Midbrain (tissue), 1 donor: Measurements from ENCODE around the gene ACP7.

Experiments
- DNase-seq: peaks from one replicate; lab custom pipeline; 2025; lab: John Stamatoyannopoulos, UW

Gene ACP7

GRCh38 chr19:39148939-39149529 lies 64.9 kb downstream of the ACP7 start:
- no peak for DNase-seq

DNA sequence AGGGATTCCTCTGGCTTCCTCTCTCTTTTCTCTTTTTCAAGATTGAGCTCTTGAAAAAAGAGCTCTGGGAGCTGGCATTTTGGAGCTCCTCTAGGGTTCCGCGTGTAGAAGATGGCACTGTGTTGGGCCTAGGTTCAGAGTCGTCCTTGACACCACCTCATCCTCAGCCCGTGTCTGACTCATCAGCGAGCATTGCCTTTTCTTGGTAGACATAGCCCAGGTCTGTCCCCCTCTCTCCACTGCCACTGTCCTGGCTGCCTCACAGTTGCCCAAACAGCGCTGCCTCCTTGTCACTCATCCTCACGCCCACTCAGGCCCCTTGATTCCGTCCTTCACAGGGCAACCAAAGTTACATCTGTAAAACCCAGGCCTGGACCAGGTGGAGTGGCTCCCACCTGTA lies 66.1 kb downstream of the ACP7 start:
- no peak for DNase-seq

DNA sequence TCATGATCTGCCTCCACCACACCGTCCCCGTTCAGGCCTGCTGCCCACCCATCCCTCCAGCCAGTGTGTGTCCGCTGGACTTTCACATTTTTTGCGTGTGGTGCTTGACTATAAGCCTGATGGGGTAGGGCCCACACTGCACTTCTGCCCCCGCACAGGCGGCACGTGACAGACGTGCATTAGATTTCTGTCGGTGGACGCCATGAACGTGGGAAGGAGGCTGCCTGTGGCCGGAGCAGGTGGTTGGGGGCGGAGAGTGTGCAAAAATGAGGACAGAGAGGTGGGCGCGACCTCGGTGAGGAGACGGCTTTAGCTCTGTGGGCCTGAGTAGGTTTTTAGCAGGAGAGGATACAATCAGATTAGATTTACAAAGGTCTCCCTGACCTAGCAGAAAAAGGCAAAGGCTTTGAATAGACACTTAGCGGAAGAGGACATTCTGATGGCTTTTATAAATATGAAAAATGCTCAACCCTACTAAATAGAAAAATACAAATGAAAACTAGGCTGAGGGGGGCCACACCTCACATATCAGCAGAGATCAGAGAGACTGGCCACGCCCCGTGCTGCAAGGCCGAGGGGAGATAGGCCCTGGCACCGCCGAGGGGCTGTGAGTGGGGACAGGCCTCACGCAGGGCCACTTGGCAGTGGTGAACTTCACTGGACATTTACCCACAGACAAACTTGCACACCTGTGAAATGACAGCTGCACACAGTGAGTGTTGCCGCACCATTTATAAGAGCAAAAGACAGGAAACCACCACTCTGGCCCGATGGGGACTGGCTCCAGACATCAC lies 66.8 kb downstream of the ACP7 start:
- DNase-seq, result no peak

DNA sequence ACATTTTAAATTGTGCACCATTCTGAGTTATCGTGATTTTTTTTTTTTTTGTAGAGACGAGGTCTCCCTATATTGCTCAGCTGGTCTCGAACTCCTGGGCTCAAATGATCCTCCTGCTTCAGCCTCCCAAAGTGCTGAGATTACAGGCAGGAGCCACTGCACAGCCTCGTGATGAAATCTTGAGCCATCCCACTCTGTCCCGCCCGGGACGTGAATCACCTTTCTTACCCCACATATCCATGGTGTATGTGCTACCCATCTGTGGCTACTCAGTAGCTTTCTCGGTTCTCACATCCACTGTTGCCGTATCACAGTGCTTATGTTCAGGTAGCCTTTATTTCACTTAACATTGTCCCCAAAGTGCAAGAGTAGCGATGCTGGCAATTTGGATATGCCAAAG lies 67.9 kb downstream of the ACP7 start:
- no peak for DNase-seq

DNA sequence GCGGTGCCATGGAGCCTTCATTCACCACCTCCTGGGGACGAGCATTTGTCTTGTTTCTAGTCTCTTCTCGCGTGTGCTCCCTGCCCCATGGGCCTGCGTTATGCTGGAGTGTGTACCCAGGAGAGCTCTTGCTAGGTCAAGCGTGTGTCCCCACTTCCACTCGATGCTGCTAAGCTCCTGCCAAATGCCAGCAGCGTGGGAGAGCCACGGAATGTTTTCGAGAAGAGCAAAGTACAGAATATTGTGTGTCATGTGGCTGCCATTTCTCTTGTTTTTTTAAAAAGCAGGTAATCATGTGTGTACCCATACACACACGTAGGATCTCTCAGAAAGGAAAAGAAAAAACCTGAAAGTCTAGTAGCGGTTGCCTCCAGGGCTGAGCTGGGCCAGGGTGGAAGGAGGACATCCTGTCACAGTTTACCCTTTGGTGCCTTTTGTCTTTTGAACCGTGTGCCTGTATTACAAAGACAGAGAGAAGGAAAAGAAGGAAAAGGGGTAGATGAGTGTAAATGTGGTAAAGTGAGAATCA lies 70.0 kb downstream of the ACP7 start:
- no peak for DNase-seq

GRCh38 chr19:39154629-39155100 lies 70.5 kb downstream of the ACP7 start:
- DNase-seq, result no peak

- DNase-seq, result no peak
Measured at GRCh38 chr19:39155114-39155700, 71.0 kb downstream of the ACP7 start.

GRCh38 chr19:39155741-39156140 lies 71.6 kb downstream of the ACP7 start:
- DNase-seq, result no peak

GRCh38 chr19:39156326-39157230 lies 72.4 kb downstream of the ACP7 start:
- DNase-seq, result no peak

- no peak for DNase-seq
Measured at GRCh38 chr19:39157275-39157996, 73.3 kb downstream of the ACP7 start.

DNA sequence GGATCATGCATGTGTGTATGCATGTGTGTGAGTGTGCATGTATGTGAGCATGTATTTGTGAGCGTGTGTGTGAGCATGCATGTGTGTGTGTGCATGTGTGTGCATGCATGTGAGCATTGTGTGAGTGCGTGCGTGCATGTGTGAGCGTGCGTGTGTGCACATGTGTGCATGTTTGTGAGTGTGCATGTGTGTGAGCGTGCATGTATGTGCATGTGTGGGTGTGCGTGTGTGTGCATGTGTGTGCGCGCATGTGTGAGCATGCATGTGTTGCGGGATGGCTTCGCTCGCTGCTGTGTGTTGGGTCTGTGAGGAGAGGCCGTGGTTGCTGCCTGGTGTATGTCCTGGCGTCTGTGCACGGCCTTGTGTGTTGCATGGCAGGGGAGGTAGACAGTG lies 73.8 kb downstream of the ACP7 start:
- DNase-seq, result no peak

- DNase-seq, result no peak
Measured at GRCh38 chr19:39158646-39159260, 74.6 kb downstream of the ACP7 start.

DNA sequence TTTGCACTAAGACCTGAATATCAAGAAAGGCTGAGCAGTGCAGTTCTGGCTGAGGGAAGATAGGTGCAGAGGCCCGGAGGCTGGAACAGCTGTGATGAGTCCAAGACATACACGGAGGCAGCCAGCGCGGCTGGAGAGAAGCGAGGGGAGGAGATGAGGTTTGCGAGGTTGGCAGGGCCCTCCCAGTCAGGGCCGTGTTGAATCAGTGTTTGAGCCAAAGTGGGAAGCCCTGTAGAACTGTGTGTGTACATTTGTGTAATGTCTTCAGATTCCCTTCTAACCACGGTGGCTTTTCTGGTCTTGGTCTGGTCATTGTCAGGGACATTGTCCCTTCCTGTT lies 76.3 kb downstream of the ACP7 start:
- DNase-seq, result no peak
